K562 (cell line): ENCODE results near the gene COQ5. TPM values are rescaled to one million over a fixed set of nuclear protein-coding genes. Genes with fewer than 3 reads are reported as not detected.
A peak's percentile ranks its signal among the peaks of the same experiment; 100 is the strongest.

ENCODE experiments used
- EWSR1 ChIP-seq: fragments of 450-650 bp; IDR thresholded peaks from 2 replicates; pipeline ENCODE4 v1.6.1; 2018; ENCODE audit warnings: borderline replicate concordance, mild to moderate bottlenecking, low read depth, moderate library complexity; ENCODE audit not compliant: partially characterized antibody
- MYBL2 ChIP-seq, 2 experiments: fragments of 450-650 bp in 1 of 2; sonication (generic) in 1 of 2; formaldehyde crosslinking in 1 of 2; IDR thresholded peaks; 2 replicates each; pipeline versions ENCODE4 v1.6.1 to v1.8.1; 2017 to 2022; ENCODE audit warnings: borderline replicate concordance in 1 of 2, inconsistent platforms in 1 of 2, low read depth in 1 of 2, mild to moderate bottlenecking in 1 of 2, missing genetic modification reagents in 1 of 2, moderate library complexity in 1 of 2
- NFXL1 ChIP-seq: fragments of 450-650 bp; formaldehyde crosslinking; IDR thresholded peaks from 2 replicates; pipeline ENCODE4 v1.4.0; 2021; ENCODE audit warnings: mild to moderate bottlenecking
- SAFB ChIP-seq: fragments of 200-400 bp; formaldehyde crosslinking; IDR thresholded peaks from 2 replicates; pipeline ENCODE4 v1.6.1; 2017; ENCODE audit warnings: low read depth, low read length, borderline replicate concordance
- polyA plus RNA-seq, 8 experiments: library from polyadenylated mRNA; depleted of rRNA in 4 of 8; stranded (reverse) in 5 of 8; unstranded in 3 of 8; fragments of >200 nt; fragmentation: Nextera tagmentation in 2 of 8; fragmentation: Illumina TruSeq in 1 of 8; extraction: Ambion mirVana in 2 of 8; extraction: Trizol in 1 of 8; gene quantifications; 2 replicates each; pipeline versions ENCODE4 v1.2.1 to v1.2.3, GENCODE V29; 2011 to 2014; ENCODE audit warnings: inconsistent platforms in 1 of 8, missing spikeins in 1 of 8
- total RNA-seq, 7 experiments: library from RNA; depleted of rRNA in 6 of 7; stranded (reverse); fragments of >200 nt in 6 of 7; fragmentation: Illumina TruSeq in 2 of 7; extraction: Trizol in 2 of 7; gene quantifications; 2 replicates each; pipeline versions ENCODE4 v1.2.1 to v1.2.3, GENCODE V29; 2011 to 2021; ENCODE audit warnings: low replicate concordance in 1 of 7
- TF ChIP-seq, protein P1 (sequence below): fragments of 250-450 bp; sonication (Bioruptor Pico); IDR thresholded peaks from 2 replicates; pipeline ENCODE4 v1.4.0; 2020; ENCODE audit warnings: mild to moderate bottlenecking, moderate library complexity
- TF ChIP-seq, protein P2 (sequence below), 3 experiments: IDR thresholded peaks in 2 of 3; conservative IDR thresholded peaks in 1 of 3; 2 replicates each; pipeline ENCODE4 v1.5.1; 2011 to 2012; ENCODE audit warnings: low read length in 3 of 3, mild to moderate bottlenecking in 3 of 3, control low read depth in 2 of 3, improper control_type of control experiment in 1 of 3, inconsistent platforms in 1 of 3, low read depth in 1 of 3, mixed read lengths in 1 of 3, moderate library complexity in 1 of 3; ENCODE audit not compliant: insufficient read depth in 2 of 3
- TF ChIP-seq, protein P3 (sequence below): fragments of 450-650 bp; IDR thresholded peaks from 2 replicates; pipeline ENCODE4 v1.6.1; 2018; ENCODE audit not compliant: partially characterized antibody
- TF ChIP-seq, protein P4 (sequence below): sonication (generic); formaldehyde crosslinking; IDR thresholded peaks from 2 replicates; pipeline ENCODE4 v1.8.0; 2022; ENCODE audit warnings: mild to moderate bottlenecking, missing genetic modification reagents, borderline replicate concordance
- TF ChIP-seq, protein P5 (sequence below): sonication (generic); formaldehyde crosslinking; IDR thresholded peaks from 2 replicates; pipeline ENCODE4 v1.8.1; 2023; ENCODE audit warnings: mild to moderate bottlenecking, missing genetic modification reagents
- TF ChIP-seq, protein P6 (sequence below): fragments of 200-800 bp; sonication (Bioruptor generic); IDR thresholded peaks from 2 replicates; pipeline ENCODE4 v1.6.1; 2017; ENCODE audit warnings: missing genetic modification characterization, missing compliant biosample characterization

The COQ5 gene
- total and polyA plus RNA-seq, 9 of the 15 experiments (the other 6 are each of a cell fraction or from before 2014, with no cell fraction given): 19.2 to 59.7 (median 30.4) TPM

DNA sequence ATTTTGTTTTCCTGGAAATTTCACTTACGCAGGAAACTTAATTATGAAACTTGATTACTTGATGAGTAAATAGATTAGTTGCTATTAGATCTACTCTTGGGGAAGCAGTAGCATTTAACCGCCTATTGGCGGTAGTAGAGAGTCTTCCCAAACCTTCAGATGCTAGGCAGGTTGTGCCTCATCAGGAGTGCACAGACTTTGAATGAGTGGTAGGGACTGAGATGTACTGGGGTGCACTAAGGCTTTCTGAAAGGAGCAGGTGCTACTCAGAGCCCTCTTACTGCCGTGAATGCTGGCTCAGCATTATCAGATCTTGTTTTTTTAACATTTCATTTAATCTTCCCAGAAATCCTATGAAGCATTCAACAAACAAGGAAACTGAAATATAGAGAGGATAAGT, 75.0 kb downstream of the COQ5 start (continued):
- TF ChIP-seq, protein P1, sequence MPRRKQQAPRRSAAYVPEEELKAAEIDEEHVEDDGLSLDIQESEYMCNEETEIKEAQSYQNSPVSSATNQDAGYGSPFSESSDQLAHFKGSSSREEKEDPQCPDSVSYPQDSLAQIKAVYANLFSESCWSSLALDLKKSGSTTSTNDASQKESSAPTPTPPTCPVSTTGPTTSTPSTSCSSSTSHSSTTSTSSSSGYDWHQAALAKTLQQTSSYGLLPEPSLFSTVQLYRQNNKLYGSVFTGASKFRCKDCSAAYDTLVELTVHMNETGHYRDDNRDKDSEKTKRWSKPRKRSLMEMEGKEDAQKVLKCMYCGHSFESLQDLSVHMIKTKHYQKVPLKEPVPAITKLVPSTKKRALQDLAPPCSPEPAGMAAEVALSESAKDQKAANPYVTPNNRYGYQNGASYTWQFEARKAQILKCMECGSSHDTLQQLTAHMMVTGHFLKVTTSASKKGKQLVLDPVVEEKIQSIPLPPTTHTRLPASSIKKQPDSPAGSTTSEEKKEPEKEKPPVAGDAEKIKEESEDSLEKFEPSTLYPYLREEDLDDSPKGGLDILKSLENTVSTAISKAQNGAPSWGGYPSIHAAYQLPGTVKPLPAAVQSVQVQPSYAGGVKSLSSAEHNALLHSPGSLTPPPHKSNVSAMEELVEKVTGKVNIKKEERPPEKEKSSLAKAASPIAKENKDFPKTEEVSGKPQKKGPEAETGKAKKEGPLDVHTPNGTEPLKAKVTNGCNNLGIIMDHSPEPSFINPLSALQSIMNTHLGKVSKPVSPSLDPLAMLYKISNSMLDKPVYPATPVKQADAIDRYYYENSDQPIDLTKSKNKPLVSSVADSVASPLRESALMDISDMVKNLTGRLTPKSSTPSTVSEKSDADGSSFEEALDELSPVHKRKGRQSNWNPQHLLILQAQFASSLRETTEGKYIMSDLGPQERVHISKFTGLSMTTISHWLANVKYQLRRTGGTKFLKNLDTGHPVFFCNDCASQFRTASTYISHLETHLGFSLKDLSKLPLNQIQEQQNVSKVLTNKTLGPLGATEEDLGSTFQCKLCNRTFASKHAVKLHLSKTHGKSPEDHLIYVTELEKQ: no peak
- no peak for TF ChIP-seq NFXL1 (CRISPR knock-in tag)
- no peak for TF ChIP-seq SAFB
- TF ChIP-seq, protein P2, sequence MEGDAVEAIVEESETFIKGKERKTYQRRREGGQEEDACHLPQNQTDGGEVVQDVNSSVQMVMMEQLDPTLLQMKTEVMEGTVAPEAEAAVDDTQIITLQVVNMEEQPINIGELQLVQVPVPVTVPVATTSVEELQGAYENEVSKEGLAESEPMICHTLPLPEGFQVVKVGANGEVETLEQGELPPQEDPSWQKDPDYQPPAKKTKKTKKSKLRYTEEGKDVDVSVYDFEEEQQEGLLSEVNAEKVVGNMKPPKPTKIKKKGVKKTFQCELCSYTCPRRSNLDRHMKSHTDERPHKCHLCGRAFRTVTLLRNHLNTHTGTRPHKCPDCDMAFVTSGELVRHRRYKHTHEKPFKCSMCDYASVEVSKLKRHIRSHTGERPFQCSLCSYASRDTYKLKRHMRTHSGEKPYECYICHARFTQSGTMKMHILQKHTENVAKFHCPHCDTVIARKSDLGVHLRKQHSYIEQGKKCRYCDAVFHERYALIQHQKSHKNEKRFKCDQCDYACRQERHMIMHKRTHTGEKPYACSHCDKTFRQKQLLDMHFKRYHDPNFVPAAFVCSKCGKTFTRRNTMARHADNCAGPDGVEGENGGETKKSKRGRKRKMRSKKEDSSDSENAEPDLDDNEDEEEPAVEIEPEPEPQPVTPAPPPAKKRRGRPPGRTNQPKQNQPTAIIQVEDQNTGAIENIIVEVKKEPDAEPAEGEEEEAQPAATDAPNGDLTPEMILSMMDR (IDR thresholded peaks at IDR 0.05 in 2 of 3, conservative IDR thresholded peaks at IDR 0.05 in 1 of 3; ENCODE audit: insufficient read depth in 2 of 3, low read depth in 1 of 3, low read length in 3 of 3): peak; percentile 63 to 70 (median 69)
- TF ChIP-seq, protein P3, sequence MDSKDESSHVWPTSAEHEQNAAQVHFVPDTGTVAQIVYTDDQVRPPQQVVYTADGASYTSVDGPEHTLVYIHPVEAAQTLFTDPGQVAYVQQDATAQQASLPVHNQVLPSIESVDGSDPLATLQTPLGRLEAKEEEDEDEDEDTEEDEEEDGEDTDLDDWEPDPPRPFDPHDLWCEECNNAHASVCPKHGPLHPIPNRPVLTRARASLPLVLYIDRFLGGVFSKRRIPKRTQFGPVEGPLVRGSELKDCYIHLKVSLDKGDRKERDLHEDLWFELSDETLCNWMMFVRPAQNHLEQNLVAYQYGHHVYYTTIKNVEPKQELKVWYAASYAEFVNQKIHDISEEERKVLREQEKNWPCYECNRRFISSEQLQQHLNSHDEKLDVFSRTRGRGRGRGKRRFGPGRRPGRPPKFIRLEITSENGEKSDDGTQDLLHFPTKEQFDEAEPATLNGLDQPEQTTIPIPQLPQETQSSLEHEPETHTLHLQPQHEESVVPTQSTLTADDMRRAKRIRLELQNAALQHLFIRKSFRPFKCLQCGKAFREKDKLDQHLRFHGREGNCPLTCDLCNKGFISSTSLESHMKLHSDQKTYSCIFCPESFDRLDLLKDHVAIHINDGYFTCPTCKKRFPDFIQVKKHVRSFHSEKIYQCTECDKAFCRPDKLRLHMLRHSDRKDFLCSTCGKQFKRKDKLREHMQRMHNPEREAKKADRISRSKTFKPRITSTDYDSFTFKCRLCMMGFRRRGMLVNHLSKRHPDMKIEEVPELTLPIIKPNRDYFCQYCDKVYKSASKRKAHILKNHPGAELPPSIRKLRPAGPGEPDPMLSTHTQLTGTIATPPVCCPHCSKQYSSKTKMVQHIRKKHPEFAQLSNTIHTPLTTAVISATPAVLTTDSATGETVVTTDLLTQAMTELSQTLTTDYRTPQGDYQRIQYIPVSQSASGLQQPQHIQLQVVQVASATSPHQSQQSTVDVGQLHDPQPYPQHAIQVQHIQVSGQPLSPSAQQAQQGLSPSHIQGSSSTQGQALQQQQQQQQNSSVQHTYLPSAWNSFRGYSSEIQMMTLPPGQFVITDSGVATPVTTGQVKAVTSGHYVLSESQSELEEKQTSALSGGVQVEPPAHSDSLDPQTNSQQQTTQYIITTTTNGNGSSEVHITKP: no peak
- TF ChIP-seq EWSR1: no peak
- no peak for TF ChIP-seq MYBL2 (IDR thresholded peaks at IDR 0.05; ENCODE audit: low read depth)
- TF ChIP-seq MYBL2 (CRISPR knock-in tag; IDR thresholded peaks at IDR 0.05; ENCODE audit: borderline replicate concordance): no peak
- TF ChIP-seq, protein P4, sequence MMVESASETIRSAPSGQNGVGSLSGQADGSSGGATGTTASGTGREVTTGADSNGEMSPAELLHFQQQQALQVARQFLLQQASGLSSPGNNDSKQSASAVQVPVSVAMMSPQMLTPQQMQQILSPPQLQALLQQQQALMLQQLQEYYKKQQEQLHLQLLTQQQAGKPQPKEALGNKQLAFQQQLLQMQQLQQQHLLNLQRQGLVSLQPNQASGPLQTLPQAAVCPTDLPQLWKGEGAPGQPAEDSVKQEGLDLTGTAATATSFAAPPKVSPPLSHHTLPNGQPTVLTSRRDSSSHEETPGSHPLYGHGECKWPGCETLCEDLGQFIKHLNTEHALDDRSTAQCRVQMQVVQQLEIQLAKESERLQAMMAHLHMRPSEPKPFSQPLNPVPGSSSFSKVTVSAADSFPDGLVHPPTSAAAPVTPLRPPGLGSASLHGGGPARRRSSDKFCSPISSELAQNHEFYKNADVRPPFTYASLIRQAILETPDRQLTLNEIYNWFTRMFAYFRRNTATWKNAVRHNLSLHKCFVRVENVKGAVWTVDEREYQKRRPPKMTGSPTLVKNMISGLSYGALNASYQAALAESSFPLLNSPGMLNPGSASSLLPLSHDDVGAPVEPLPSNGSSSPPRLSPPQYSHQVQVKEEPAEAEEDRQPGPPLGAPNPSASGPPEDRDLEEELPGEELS (CRISPR knock-in tag): no peak
- TF ChIP-seq, protein P5, sequence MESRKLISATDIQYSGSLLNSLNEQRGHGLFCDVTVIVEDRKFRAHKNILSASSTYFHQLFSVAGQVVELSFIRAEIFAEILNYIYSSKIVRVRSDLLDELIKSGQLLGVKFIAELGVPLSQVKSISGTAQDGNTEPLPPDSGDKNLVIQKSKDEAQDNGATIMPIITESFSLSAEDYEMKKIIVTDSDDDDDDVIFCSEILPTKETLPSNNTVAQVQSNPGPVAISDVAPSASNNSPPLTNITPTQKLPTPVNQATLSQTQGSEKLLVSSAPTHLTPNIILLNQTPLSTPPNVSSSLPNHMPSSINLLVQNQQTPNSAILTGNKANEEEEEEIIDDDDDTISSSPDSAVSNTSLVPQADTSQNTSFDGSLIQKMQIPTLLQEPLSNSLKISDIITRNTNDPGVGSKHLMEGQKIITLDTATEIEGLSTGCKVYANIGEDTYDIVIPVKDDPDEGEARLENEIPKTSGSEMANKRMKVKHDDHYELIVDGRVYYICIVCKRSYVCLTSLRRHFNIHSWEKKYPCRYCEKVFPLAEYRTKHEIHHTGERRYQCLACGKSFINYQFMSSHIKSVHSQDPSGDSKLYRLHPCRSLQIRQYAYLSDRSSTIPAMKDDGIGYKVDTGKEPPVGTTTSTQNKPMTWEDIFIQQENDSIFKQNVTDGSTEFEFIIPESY: peak; percentile 32; the same call in 1 of the 2 replicates
- TF ChIP-seq, protein P6, sequence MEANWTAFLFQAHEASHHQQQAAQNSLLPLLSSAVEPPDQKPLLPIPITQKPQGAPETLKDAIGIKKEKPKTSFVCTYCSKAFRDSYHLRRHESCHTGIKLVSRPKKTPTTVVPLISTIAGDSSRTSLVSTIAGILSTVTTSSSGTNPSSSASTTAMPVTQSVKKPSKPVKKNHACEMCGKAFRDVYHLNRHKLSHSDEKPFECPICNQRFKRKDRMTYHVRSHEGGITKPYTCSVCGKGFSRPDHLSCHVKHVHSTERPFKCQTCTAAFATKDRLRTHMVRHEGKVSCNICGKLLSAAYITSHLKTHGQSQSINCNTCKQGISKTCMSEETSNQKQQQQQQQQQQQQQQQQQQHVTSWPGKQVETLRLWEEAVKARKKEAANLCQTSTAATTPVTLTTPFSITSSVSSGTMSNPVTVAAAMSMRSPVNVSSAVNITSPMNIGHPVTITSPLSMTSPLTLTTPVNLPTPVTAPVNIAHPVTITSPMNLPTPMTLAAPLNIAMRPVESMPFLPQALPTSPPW: no peak
